IMR-90 (cell line): Measurements from ENCODE around the gene ZNF423. TPM values are rescaled to one million over a fixed set of nuclear protein-coding genes. Genes with fewer than 3 reads are reported as not detected.

ENCODE experiments used
- ATAC-seq: fragments of 200-7000 bp; cut with Tn5 transposase; 2 replicates; pipeline ENCODE4 v1.9.1; 2020; ENCODE audit warnings: low read depth, mild to moderate bottlenecking, moderate library complexity
- BruUV-seq: library from RNA; stranded (reverse); fragments of 400-500 nt; replicated peaks from 2 replicates; lab custom pipeline; 2021; lab: Mats Ljungman, UMichigan
- CTCF ChIA-PET: fragments of 300-600 bp; formaldehyde crosslinking; extraction: SDS; loops from one replicate; lab custom pipeline; 2021; ENCODE audit warnings: antibody characterized with exemption; lab: Yijun Ruan, JAX
- POLR2A ChIA-PET: fragments of 300-600 bp; sonication (Branson Sonifier 250); formaldehyde crosslinking; loops from one replicate; lab custom pipeline; 2022; ENCODE audit warnings: antibody characterized with exemption; ENCODE audit not compliant: unreplicated experiment; lab: Charles Lee
- DNase-seq: peaks from one replicate; pipeline ENCODE4 v3.0.0; 2013
- H2AFZ ChIP-seq: replicated peaks from 2 replicates; pipeline ENCODE3; 2013; ENCODE audit warnings: low read length, mild to moderate bottlenecking; ENCODE audit not compliant: poor library complexity
- H2AK5ac ChIP-seq: 2 replicates; pipeline ENCODE4 v1.6.1; 2013; ENCODE audit warnings: low read depth, low read length, inconsistent platforms
- H2AK9ac ChIP-seq: replicated peaks from 2 replicates; pipeline ENCODE3; 2013; ENCODE audit warnings: mild to moderate bottlenecking, low read depth, low read length, moderate library complexity; ENCODE audit not compliant: poor library complexity
- H2BK120ac ChIP-seq: 2 replicates; pipeline ENCODE4 v1.6.1; 2013; ENCODE audit warnings: low read depth, low read length, inconsistent platforms
- H2BK15ac ChIP-seq: 3 replicates; pipeline ENCODE4 v1.6.1; 2013; ENCODE audit warnings: low read depth, low read length, inconsistent platforms
- H2BK20ac ChIP-seq: 2 replicates; pipeline ENCODE4 v1.6.1; 2013; ENCODE audit warnings: low read depth, mild to moderate bottlenecking, inconsistent platforms, low read length, moderate library complexity
- H2BK5ac ChIP-seq: 2 replicates; pipeline ENCODE4 v1.6.1; 2013; ENCODE audit warnings: mild to moderate bottlenecking, low read depth, low read length, inconsistent platforms; ENCODE audit not compliant: poor library complexity, severe bottlenecking
- H3K14ac ChIP-seq: replicated peaks from 2 replicates; pipeline ENCODE4 v1.6.1; 2013; ENCODE audit warnings: low read depth, low read length, inconsistent platforms
- H3K18ac ChIP-seq: 2 replicates; pipeline ENCODE4 v1.6.1; 2013; ENCODE audit warnings: low read depth, low read length, control low read depth
- H3K23ac ChIP-seq: 2 replicates; pipeline ENCODE4 v1.6.1; 2013; ENCODE audit warnings: low read depth, low read length, inconsistent platforms
- H3K27ac ChIP-seq: 2 replicates; pipeline ENCODE4 v1.5.1; 2013; ENCODE audit warnings: mild to moderate bottlenecking, control low read depth, low read length; ENCODE audit not compliant: insufficient read depth
- H3K27me3 ChIP-seq: 2 replicates; pipeline ENCODE4 v1.6.1; 2013; ENCODE audit warnings: low read length; ENCODE audit not compliant: control insufficient read depth, insufficient read depth
- H3K36me3 ChIP-seq: 2 replicates; pipeline ENCODE4 v1.6.1; 2013; ENCODE audit warnings: low read length, mixed read lengths; ENCODE audit not compliant: control insufficient read depth, insufficient read depth
- H3K4ac ChIP-seq: 2 replicates; pipeline ENCODE4 v1.6.1; 2013; ENCODE audit warnings: low read depth, low read length, inconsistent platforms
- H3K4me1 ChIP-seq: 2 replicates; pipeline ENCODE4 v1.6.1; 2013; ENCODE audit warnings: low read length, mixed read lengths; ENCODE audit not compliant: control insufficient read depth, insufficient read depth
- H3K4me2 ChIP-seq: 2 replicates; pipeline ENCODE4 v1.6.1; 2013; ENCODE audit warnings: low read depth, mild to moderate bottlenecking, control low read depth, low read length, moderate library complexity
- H3K4me3 ChIP-seq: 2 replicates; pipeline ENCODE4 v1.5.1; 2013; ENCODE audit warnings: low read depth, mild to moderate bottlenecking, control low read depth, low read length, moderate library complexity; ENCODE audit not compliant: insufficient read depth
- H3K56ac ChIP-seq: 2 replicates; pipeline ENCODE4 v1.6.1; 2013; ENCODE audit warnings: low read length, inconsistent platforms; ENCODE audit not compliant: insufficient read depth; ENCODE audit errors: extremely low read depth
- H3K79me1 ChIP-seq, 2 experiments: 2 replicates each; pipeline ENCODE4 v1.6.1; 2013; ENCODE audit warnings: low read length in 2 of 2, inconsistent platforms in 1 of 2, low read depth in 1 of 2
- H3K9ac ChIP-seq: 2 replicates; pipeline ENCODE4 v1.6.1; 2013; ENCODE audit warnings: low read depth, low read length, control low read depth
- H3K9me1 ChIP-seq: 2 replicates; pipeline ENCODE4 v1.6.1; 2013; ENCODE audit warnings: low read length, inconsistent platforms; ENCODE audit not compliant: insufficient read depth
- H3K9me3 ChIP-seq: 2 replicates; pipeline ENCODE4 v1.6.1; 2013; ENCODE audit warnings: low read length; ENCODE audit not compliant: control insufficient read depth, insufficient read depth
- H4K20me1 ChIP-seq: 2 replicates; pipeline ENCODE4 v1.6.1; 2013; ENCODE audit warnings: low read length, inconsistent platforms; ENCODE audit not compliant: insufficient read depth
- H4K5ac ChIP-seq: 2 replicates; pipeline ENCODE4 v1.6.1; 2013; ENCODE audit warnings: mild to moderate bottlenecking, low read depth, low read length, control low read depth
- H4K8ac ChIP-seq, 2 experiments: 2 replicates each; pipeline ENCODE4 v1.6.1; 2013; ENCODE audit warnings: low read depth in 2 of 2, low read length in 2 of 2, control low read depth in 1 of 2, inconsistent platforms in 1 of 2
- H4K91ac ChIP-seq: 2 replicates; pipeline ENCODE4 v1.6.1; 2013; ENCODE audit warnings: low read depth, low read length, inconsistent platforms; ENCODE audit not compliant: insufficient read depth
- FOS ChIP-seq: fragments of 150-350 bp; IDR thresholded peaks from 2 replicates; pipeline ENCODE4 v1.6.1; 2016; ENCODE audit warnings: low read depth, low read length
- MXI1 ChIP-seq: IDR thresholded peaks from 2 replicates; pipeline ENCODE4 v1.6.1; 2012; ENCODE audit warnings: low read depth, mild to moderate bottlenecking, low read length, moderate library complexity, borderline replicate concordance
- NFE2L2 ChIP-seq: fragments of 150-350 bp; IDR thresholded peaks from 2 replicates; pipeline ENCODE4 v1.6.1; 2016; ENCODE audit warnings: low read depth, mild to moderate bottlenecking, low read length
- POLR2A ChIP-seq: IDR thresholded peaks from 2 replicates; pipeline ENCODE4 v1.6.1; 2012; ENCODE audit warnings: mild to moderate bottlenecking, low read depth, low read length
- USF2 ChIP-seq: fragments of 150-350 bp; IDR thresholded peaks from 2 replicates; pipeline ENCODE4 v1.6.1; 2017; ENCODE audit warnings: mild to moderate bottlenecking, antibody characterized with exemption, low read length, low read depth
- WGBS, 2 experiments: methylation state at CpG; one replicate each; pipeline versions ENCODE4 v1.1.5 to v1.1.7; 2013; ENCODE audit warnings: missing lambda C conversion rate in 2 of 2; ENCODE audit not compliant: insufficient read length in 1 of 2; ENCODE audit errors: extremely low coverage in 2 of 2; 5-methylcytosine and 5-hydroxymethylcytosine counted together
- dilution Hi-C: fragments of 300-500 bp; cut with HindIII; formaldehyde crosslinking; loops from one replicate; pipeline ENCODE4 v1.14.3; 2018; ENCODE audit warnings: low sequenced_read_pairs; ENCODE audit not compliant: unreplicated experiment
- in situ Hi-C: fragments of 300-500 bp; cut with MboI; formaldehyde crosslinking; loops from 3 replicates; pipeline ENCODE4 v1.14.3; 2019; ENCODE audit warnings: low sequenced_read_pairs, inconsistent platforms, mixed read lengths
- intact Hi-C: fragments of 100-400 bp; cut with micrococcal nuclease; formaldehyde crosslinking; loops from 2 replicates; pipeline ENCODE4 v1.10.0; 2022
- polyA plus RNA-seq, 3 experiments: library from polyadenylated mRNA; depleted of rRNA; stranded (reverse); fragments of >200 nt; gene quantifications; 2 replicates each; pipeline ENCODE4 v1.2.3, GENCODE V29; 2012; ENCODE audit warnings: low replicate concordance in 1 of 3
- total RNA-seq: library from RNA; depleted of rRNA; stranded (reverse); fragments of >200 nt; gene quantifications from 2 replicates; pipeline ENCODE4 v1.2.3, GENCODE V29; 2012
- TF ChIP-seq, protein P1 (sequence below): fragments of 150-350 bp; IDR thresholded peaks from 2 replicates; pipeline ENCODE4 v1.6.1; 2016; ENCODE audit warnings: low read depth, mild to moderate bottlenecking, low read length, moderate library complexity, borderline replicate concordance

ZNF423 gene
- total and polyA plus RNA-seq, 2 of the 4 experiments (the other 2 are of a cell fraction), result under 0.01 to 0.10 TPM

DNA sequence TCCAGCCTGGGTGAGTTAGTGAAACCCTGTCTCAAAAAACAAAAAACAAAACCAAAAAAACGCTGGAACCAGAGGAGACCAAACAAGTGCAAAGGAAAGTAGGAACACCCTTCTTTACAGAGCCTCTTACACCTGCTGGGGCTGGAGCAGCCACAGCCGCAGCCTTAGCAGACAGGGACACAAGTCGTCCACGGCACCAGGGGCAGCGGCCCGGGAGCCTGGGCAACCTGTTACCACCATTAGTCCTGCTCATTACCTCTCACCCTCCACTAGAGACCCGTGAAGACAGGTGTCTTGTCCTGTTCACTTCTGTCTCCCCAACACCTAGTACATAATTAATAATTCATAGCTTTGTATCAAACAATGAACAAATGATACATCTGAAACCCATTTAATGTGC lies 398.7 kb downstream of the ZNF423 start:
- Histone ChIP-seq H3K27me3 (no peaks in the 10 kb centered on the region; the same call in 1 of the 2 replicates), H2AK9ac (no peak overlapping the region), H2AK5ac (no peak overlapping the region), H3K4ac (no peak overlapping the region), H3K18ac (no peak overlapping the region), H3K14ac (no peak overlapping the region), H4K91ac (no peak overlapping the region), H4K20me1 (no peaks in the 10 kb centered on the region), H2BK15ac (no peak overlapping the region), H4K8ac (no peak overlapping the region), H3K4me3 (no peak overlapping the region), H3K9me1 (no peaks in the 10 kb centered on the region), H2AFZ (no peak overlapping the region), H2BK20ac (no peak overlapping the region), H3K56ac (no peak overlapping the region), H3K4me2 (no peak overlapping the region), H2BK5ac (no peak overlapping the region), H3K79me1 (no peaks in the 10 kb centered on the region), H2BK120ac (no peak overlapping the region), H3K36me3 (no peaks in the 10 kb centered on the region), H4K5ac (no peak overlapping the region), H3K27ac (no peak overlapping the region), H3K9ac (no peak overlapping the region), H3K9me3 (no peaks in the 10 kb centered on the region), H3K4me1 (no peaks in the 10 kb centered on the region), H3K23ac (no peak overlapping the region)
- dilution Hi-C loops, result no loop called here
- no peak for ATAC-seq
- POLR2A ChIA-PET, result no interaction called here
- TF ChIP-seq MXI1 (no peak), USF2 (no peak), POLR2A (no peak), FOS (no peak), NFE2L2 (no peak)
- TF ChIP-seq, protein P1, sequence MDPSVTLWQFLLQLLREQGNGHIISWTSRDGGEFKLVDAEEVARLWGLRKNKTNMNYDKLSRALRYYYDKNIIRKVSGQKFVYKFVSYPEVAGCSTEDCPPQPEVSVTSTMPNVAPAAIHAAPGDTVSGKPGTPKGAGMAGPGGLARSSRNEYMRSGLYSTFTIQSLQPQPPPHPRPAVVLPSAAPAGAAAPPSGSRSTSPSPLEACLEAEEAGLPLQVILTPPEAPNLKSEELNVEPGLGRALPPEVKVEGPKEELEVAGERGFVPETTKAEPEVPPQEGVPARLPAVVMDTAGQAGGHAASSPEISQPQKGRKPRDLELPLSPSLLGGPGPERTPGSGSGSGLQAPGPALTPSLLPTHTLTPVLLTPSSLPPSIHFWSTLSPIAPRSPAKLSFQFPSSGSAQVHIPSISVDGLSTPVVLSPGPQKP, result no peak
- DNase-seq, result no peak
- intact Hi-C loops, result no loop called here
- WGBS, 2 experiments, result 48% methylated on average over 5 of the region's 7 CpGs; no CpG with 5 or more reads in 1 of the 2 experiments
- in situ Hi-C loops, result no loop called here
- CTCF ChIA-PET, result no interaction called here
- BruUV-seq, result no TSS peak
